Measurements from ENCODE around the gene ERC2. TPM values are rescaled to one million over a fixed set of nuclear protein-coding genes. Genes with fewer than 3 reads are reported as not detected.

ERC2 gene
- total RNA-seq, 3 donors from 2014 or later (not counting 1 experiment from before 2014, with no cell fraction given), result not detected

DNA sequence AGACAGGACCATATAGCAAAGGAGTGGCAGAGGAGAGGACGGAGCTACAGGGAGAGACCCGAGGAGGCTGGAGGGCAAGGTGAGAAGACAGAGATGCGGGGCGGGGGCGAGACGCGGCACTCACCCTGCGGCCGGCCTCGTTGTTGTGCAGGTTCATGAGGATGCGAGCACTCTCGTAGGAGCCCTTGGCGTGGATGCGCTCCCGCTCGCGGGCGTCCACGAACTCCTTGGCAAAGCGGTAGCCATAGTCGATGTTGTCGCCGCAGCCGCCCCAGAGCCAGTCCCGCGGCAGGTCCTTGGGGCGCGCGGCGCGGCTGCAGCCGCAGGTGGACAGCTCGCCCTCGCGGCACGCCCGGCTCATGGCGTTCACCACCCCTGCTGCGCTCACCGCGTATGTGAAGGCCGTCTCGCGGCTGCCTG, 994.0 kb downstream of the ERC2 start:
- DNase-seq, result no peak
- H3K27ac Mint-ChIP-seq, result no peak overlapping the region
- TF ChIP-seq, protein P1, sequence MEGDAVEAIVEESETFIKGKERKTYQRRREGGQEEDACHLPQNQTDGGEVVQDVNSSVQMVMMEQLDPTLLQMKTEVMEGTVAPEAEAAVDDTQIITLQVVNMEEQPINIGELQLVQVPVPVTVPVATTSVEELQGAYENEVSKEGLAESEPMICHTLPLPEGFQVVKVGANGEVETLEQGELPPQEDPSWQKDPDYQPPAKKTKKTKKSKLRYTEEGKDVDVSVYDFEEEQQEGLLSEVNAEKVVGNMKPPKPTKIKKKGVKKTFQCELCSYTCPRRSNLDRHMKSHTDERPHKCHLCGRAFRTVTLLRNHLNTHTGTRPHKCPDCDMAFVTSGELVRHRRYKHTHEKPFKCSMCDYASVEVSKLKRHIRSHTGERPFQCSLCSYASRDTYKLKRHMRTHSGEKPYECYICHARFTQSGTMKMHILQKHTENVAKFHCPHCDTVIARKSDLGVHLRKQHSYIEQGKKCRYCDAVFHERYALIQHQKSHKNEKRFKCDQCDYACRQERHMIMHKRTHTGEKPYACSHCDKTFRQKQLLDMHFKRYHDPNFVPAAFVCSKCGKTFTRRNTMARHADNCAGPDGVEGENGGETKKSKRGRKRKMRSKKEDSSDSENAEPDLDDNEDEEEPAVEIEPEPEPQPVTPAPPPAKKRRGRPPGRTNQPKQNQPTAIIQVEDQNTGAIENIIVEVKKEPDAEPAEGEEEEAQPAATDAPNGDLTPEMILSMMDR (IDR thresholded peaks at IDR 0.05), result no peak

DNA sequence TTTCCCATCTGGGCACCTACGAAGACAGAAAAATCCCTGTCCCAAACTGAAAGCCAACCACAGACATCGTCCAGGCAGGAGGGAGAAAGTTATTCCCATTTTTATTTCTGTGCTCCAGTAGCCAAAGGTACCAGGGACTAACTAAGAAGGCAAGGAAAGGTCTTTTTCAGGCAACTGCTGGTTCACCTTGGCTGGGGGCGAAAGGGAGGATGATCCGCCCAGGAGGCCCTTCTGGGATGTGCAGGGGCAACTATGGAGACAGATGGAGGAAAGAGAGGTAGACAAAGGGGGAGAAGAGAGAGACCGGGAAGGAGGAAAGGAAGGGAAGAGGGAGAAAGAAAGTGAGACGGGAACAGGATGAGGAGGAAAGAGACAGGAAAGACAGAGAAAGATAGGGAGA, 994.5 kb downstream of the ERC2 start:
- no peaks in the 10 kb centered on the region for H3K4me1 Mint-ChIP-seq
- 72% methylated on average over 5 of the region's 6 CpGs for WGBS (ENCODE audit: insufficient coverage)

More for the DNA sequence above, 994.0 kb downstream of the ERC2 start:
- Histone ChIP-seq H3K27me3 (ENCODE audit: control insufficient read depth, insufficient read depth, low read length) (no peaks in the 10 kb centered on the region), H3K36me3 (ENCODE audit: control insufficient read depth, insufficient read depth, low read length) (no peaks in the 10 kb centered on the region), H3K9me3 (ENCODE audit: control insufficient read depth, insufficient read depth, low read length) (no peaks in the 10 kb centered on the region), H3K27ac (ENCODE audit: low read length) (no peak overlapping the region), H3K4me3 (ENCODE audit: low read length) (no peak overlapping the region), H3K4me1 (ENCODE audit: control insufficient read depth, insufficient read depth, low read length) (no peaks in the 10 kb centered on the region)
- no peak for ATAC-seq
- Mint-ChIP-seq H3K9me3 (no peaks in the 10 kb centered on the region), H3K4me1 (no peaks in the 10 kb centered on the region), H3K27me3 (ENCODE audit: low read depth in 2 of 2) (peaks cover 0 to 11% of the 10 kb centered on the region in 2 donors), H3K36me3 (no peaks in the 10 kb centered on the region), H3K4me3 (no peak overlapping the region)
- intact Hi-C loops (cut with micrococcal nuclease), result no loop called here
- whole genome bisulfite sequencing (ENCODE audit: insufficient coverage), result 79% methylated on average over 44 of the region's 44 CpGs

GRCh38 chr3:55471522-55472280, 996.6 kb downstream of the ERC2 start:
- no peak for ATAC-seq
- 70% methylated on average over 8 of the region's 8 CpGs for WGBS (ENCODE audit: insufficient coverage)

More for the DNA sequence above, 994.5 kb downstream of the ERC2 start:
- ATAC-seq, result no peak
- TF ChIP-seq, protein P1 (IDR thresholded peaks at IDR 0.05), result no peak
- Histone ChIP-seq H3K27ac (ENCODE audit: low read length) (no peak overlapping the region), H3K27me3 (ENCODE audit: control insufficient read depth, insufficient read depth, low read length) (no peaks in the 10 kb centered on the region), H3K9me3 (ENCODE audit: control insufficient read depth, insufficient read depth, low read length) (no peaks in the 10 kb centered on the region), H3K4me3 (ENCODE audit: low read length) (no peak overlapping the region), H3K4me1 (ENCODE audit: control insufficient read depth, insufficient read depth, low read length) (no peaks in the 10 kb centered on the region), H3K36me3 (ENCODE audit: control insufficient read depth, insufficient read depth, low read length) (no peaks in the 10 kb centered on the region)
- H3K27me3 Mint-ChIP-seq (ENCODE audit: low read depth in 2 of 2), result peaks cover 0 to 11% of the 10 kb centered on the region in 2 donors
- no peak overlapping the region for H3K4me3 Mint-ChIP-seq
- intact Hi-C loops (cut with micrococcal nuclease), result no loop called here
- no peak for DNase-seq
- H3K9me3 Mint-ChIP-seq, result no peaks in the 10 kb centered on the region
- H3K36me3 Mint-ChIP-seq, result no peaks in the 10 kb centered on the region
- no peak overlapping the region for H3K27ac Mint-ChIP-seq

More at GRCh38 chr3:55471522-55472280, 996.6 kb downstream of the ERC2 start:
- no peaks in the 10 kb centered on the region for H3K27me3 ChIP-seq (ENCODE audit: control insufficient read depth, insufficient read depth, low read length)
- H3K36me3 ChIP-seq (ENCODE audit: control insufficient read depth, insufficient read depth, low read length), result no peaks in the 10 kb centered on the region
- Mint-ChIP-seq H3K27ac (no peak overlapping the region), H3K9me3 (no peaks in the 10 kb centered on the region), H3K36me3 (no peaks in the 10 kb centered on the region), H3K4me3 (no peak overlapping the region), H3K27me3 (ENCODE audit: low read depth in 2 of 2) (peaks cover 0 to 7% of the 10 kb centered on the region in 2 donors), H3K4me1 (no peaks in the 10 kb centered on the region)
- intact Hi-C loops (cut with micrococcal nuclease), result no loop called here
- no peaks in the 10 kb centered on the region for H3K4me1 ChIP-seq (ENCODE audit: control insufficient read depth, insufficient read depth, low read length)
- H3K27ac ChIP-seq (ENCODE audit: low read length), result no peak overlapping the region
- TF ChIP-seq, protein P1 (IDR thresholded peaks at IDR 0.05), result no peak
- no peaks in the 10 kb centered on the region for H3K9me3 ChIP-seq (ENCODE audit: control insufficient read depth, insufficient read depth, low read length)
- no peak overlapping the region for H3K4me3 ChIP-seq (ENCODE audit: low read length)
- no peak for DNase-seq

All from natural killer cell (primary cell).